ENCODE data around the gene GALK1. TPM values are rescaled to one million over a fixed set of nuclear protein-coding genes. Genes with fewer than 3 reads are reported as not detected.
A peak's percentile ranks its signal among the peaks of the same experiment; 100 is the strongest.

GALK1 gene
- total and polyA plus RNA-seq, 2 of the 13 experiments (the other 11 are each of a cell fraction or from before 2014, with no cell fraction given): 59.9 to 93.6 TPM

DNA sequence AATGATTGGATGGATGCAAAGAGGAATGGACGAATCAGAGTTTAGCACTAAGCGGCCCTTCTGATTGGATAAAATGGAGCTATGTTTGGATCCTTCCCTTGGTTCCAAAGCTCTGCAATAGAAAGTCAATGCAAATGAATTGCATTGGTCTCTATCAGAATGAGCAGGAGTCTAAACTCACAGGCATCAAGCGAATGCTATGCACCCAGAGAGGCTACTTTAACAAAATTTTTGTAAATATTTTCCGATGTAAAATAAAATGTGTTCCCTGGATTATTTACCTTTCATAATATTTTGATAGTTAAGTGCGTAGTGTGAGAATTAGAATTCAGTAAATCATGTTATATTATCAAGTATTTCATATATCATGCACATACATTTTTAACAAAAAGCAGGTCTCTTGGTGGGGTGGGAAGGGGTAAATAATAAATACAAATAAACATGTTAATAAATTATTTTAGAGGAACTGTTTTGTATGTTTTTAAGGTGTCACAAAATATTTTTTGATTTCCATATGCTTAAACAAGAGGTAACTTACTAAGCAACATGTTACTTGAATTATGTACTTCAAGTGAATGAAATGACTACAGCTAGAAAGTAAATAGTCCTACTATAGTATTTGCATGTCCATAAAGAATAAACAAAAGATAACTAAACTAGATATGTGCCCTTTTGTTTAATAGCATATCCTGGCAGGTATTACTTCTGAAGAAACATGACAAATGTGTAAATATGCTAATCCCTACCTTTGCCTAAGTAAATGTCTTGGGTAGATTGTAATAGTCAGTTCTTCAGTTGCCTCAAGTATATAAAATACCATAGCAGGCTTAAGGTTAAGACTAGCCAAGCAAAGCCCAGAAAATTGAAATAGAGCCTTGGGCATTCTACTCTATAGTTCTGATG lies 15.2 kb upstream of the GALK1 start (continued):
- TF ChIP-seq HBP1 (CRISPR knock-in tag; IDR thresholded peaks at IDR 0.05; ENCODE audit: low read depth) (no peak), HMG20A (CRISPR knock-in tag; IDR thresholded peaks at IDR 0.05; ENCODE audit: borderline replicate concordance) (peak; percentile 2; the same call in 1 of the 2 replicates), ZNF598 (CRISPR knock-in tag; IDR thresholded peaks at IDR 0.05; ENCODE audit: borderline replicate concordance) (no peak), NR2C2 (CRISPR knock-in tag; IDR thresholded peaks at IDR 0.05; ENCODE audit: borderline replicate concordance) (0 out of 2 replicates have a peak, but pooled peaks have one; percentile 8), ZFP82 (CRISPR knock-in tag; IDR thresholded peaks at IDR 0.05; ENCODE audit: borderline replicate concordance) (peak; percentile 61; the same call in 1 of the 2 replicates), IKZF4 (CRISPR knock-in tag; IDR thresholded peaks at IDR 0.05; ENCODE audit: borderline replicate concordance, low read depth, not compliant biosample characterization) (no peak), GATAD1 (CRISPR knock-in tag; IDR thresholded peaks at IDR 0.05) (peak; percentile 24), POLR2AphosphoS2 (IDR thresholded peaks at IDR 0.05; ENCODE audit: low read depth, low read length) (no peak), CREB1 (IDR thresholded peaks at IDR 0.05) (no peak), CREB1 (CRISPR knock-in tag; IDR thresholded peaks at IDR 0.05) (peak; percentile 74), POGZ (CRISPR knock-in tag; IDR thresholded peaks at IDR 0.05) (no peak; the same call in 1 of the 2 replicates), THAP11 (CRISPR knock-in tag; IDR thresholded peaks at IDR 0.05) (peak; percentile 36; the same call in 1 of the 2 replicates), CEBPG (CRISPR knock-in tag; IDR thresholded peaks at IDR 0.05) (peak; percentile 1; the same call in 1 of the 2 replicates), RFXANK (CRISPR knock-in tag; IDR thresholded peaks at IDR 0.05) (0 out of 2 replicates have a peak, but pooled peaks have one; percentile 16), RFXAP (CRISPR knock-in tag; IDR thresholded peaks at IDR 0.05; ENCODE audit: borderline replicate concordance) (peak; percentile 74), MAZ (IDR thresholded peaks at IDR 0.05; ENCODE audit: borderline replicate concordance, low read depth, low read length) (no peak), MAZ (CRISPR knock-in tag; IDR thresholded peaks at IDR 0.05; ENCODE audit: low read depth) (no peak), ZNF510 (CRISPR knock-in tag; IDR thresholded peaks at IDR 0.05; ENCODE audit: low read depth) (peak; percentile 57; the same call in 1 of the 2 replicates), CREM (IDR thresholded peaks at IDR 0.05) (peak; percentile 38), CREM (CRISPR knock-in tag; IDR thresholded peaks at IDR 0.05) (no peak)
- TF ChIP-seq, protein P1, sequence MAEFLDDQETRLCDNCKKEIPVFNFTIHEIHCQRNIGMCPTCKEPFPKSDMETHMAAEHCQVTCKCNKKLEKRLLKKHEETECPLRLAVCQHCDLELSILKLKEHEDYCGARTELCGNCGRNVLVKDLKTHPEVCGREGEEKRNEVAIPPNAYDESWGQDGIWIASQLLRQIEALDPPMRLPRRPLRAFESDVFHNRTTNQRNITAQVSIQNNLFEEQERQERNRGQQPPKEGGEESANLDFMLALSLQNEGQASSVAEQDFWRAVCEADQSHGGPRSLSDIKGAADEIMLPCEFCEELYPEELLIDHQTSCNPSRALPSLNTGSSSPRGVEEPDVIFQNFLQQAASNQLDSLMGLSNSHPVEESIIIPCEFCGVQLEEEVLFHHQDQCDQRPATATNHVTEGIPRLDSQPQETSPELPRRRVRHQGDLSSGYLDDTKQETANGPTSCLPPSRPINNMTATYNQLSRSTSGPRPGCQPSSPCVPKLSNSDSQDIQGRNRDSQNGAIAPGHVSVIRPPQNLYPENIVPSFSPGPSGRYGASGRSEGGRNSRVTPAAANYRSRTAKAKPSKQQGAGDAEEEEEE (CRISPR knock-in tag; IDR thresholded peaks at IDR 0.05; ENCODE audit: borderline replicate concordance): no peak
- TF ChIP-seq, protein P2, sequence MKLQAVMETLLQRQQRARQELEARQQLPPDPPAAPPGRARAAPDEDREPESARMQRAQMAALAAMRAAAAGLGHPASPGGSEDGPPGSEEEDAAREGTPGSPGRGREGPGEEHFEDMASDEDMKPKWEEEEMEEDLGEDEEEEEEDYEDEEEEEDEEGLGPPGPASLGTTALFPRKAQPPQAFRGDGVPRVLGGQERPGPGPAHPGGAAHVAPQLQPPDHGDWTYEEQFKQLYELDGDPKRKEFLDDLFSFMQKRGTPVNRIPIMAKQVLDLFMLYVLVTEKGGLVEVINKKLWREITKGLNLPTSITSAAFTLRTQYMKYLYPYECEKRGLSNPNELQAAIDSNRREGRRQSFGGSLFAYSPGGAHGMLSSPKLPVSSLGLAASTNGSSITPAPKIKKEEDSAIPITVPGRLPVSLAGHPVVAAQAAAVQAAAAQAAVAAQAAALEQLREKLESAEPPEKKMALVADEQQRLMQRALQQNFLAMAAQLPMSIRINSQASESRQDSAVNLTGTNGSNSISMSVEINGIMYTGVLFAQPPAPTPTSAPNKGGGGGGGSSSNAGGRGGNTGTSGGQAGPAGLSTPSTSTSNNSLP (IDR thresholded peaks at IDR 0.05; ENCODE audit: low read depth, low read length): peak; percentile 93
- TF ChIP-seq, protein P3, sequence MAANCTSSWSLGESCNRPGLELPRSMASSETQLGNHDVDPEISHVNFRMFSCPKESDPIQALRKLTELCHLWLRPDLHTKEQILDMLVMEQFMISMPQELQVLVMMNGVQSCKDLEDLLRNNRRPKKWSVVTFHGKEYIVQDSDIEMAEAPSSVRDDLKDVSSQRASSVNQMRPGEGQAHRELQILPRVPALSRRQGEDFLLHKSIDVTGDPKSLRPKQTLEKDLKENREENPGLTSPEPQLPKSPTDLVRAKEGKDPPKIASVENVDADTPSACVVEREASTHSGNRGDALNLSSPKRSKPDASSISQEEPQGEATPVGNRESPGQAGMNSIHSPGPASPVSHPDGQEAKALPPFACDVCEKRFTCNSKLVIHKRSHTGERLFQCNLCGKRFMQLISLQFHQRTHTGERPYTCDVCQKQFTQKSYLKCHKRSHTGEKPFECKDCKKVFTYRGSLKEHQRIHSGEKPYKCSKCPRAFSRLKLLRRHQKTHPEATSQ (CRISPR knock-in tag; IDR thresholded peaks at IDR 0.05; ENCODE audit: borderline replicate concordance): no peak
- TF ChIP-seq, protein P4, sequence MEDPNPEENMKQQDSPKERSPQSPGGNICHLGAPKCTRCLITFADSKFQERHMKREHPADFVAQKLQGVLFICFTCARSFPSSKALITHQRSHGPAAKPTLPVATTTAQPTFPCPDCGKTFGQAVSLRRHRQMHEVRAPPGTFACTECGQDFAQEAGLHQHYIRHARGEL (CRISPR knock-in tag; IDR thresholded peaks at IDR 0.05): no peak

All from HepG2 (cell line).